Measurements from ENCODE around the gene ZBED6.

Gene ZBED6

GRCh38 chr1:203776636-203777035, 18.8 kb upstream of the ZBED6 start:
- no peak overlapping the region for H4K8ac ChIP-seq (ENCODE audit: low read depth, low read length)
- H3K79me1 ChIP-seq (ENCODE audit: low read length): no peaks in the 10 kb centered on the region
- H3K9me3 ChIP-seq (ENCODE audit: insufficient read depth, low read depth, low read length): no peaks in the 10 kb centered on the region
- H3K27ac ChIP-seq (ENCODE audit: low read depth, low read length): no peak overlapping the region
- H3K14ac ChIP-seq (ENCODE audit: low read length): no peak overlapping the region
- no peaks in the 10 kb centered on the region for H3K79me2 ChIP-seq (ENCODE audit: control insufficient read depth, insufficient read depth, low read length, poor library complexity)
- H2AK5ac ChIP-seq (ENCODE audit: low read length): no peak overlapping the region
- no peak overlapping the region for H2BK5ac ChIP-seq (ENCODE audit: low read depth, low read length, poor library complexity)
- H3K4me3 ChIP-seq (ENCODE audit: low read depth, low read length): no peak overlapping the region
- no peaks in the 10 kb centered on the region for H3K36me3 ChIP-seq (ENCODE audit: control insufficient read depth in 1 of 2, insufficient read depth in 2 of 2, low read length in 2 of 2)
- peaks cover 0 to under 1% of the 10 kb centered on the region in 2 experiments for H3K4me1 ChIP-seq (ENCODE audit: control insufficient read depth in 1 of 2, insufficient read depth in 2 of 2, low read length in 2 of 2)
- no peak overlapping the region for H3K23ac ChIP-seq (ENCODE audit: low read length)
- no peak overlapping the region for H3K4me2 ChIP-seq (ENCODE audit: low read length)
- no peak overlapping the region for H3K4ac ChIP-seq (ENCODE audit: low read depth, low read length)
- no peak overlapping the region for H3K18ac ChIP-seq (ENCODE audit: low read length)
- H2BK120ac ChIP-seq (ENCODE audit: insufficient read depth, low read length, poor library complexity): no peak overlapping the region
- no peak overlapping the region for H2AFZ ChIP-seq (ENCODE audit: insufficient read depth, low read length, poor library complexity)
- H3K27me3 ChIP-seq (ENCODE audit: insufficient read depth, low read length): no peaks in the 10 kb centered on the region
- DNase-seq: no peak
- H2BK12ac ChIP-seq (ENCODE audit: low read length): no peak overlapping the region
- H4K12ac ChIP-seq (ENCODE audit: low read depth, low read length): no peak overlapping the region
- WGBS (ENCODE audit: extremely low coverage, insufficient coverage, insufficient read length): no CpG with 5 or more reads among the region's 4 CpGs
- H4K91ac ChIP-seq (ENCODE audit: low read depth, low read length): no peak overlapping the region
- H3K9ac ChIP-seq (ENCODE audit: low read length): no peak overlapping the region

GRCh38 chr1:203777596-203777995, 17.8 kb upstream of the ZBED6 start:
- H3K4me3 ChIP-seq (ENCODE audit: low read depth, low read length): no peak overlapping the region
- H2AFZ ChIP-seq (ENCODE audit: insufficient read depth, low read length, poor library complexity): no peak overlapping the region
- no peak overlapping the region for H2BK5ac ChIP-seq (ENCODE audit: low read depth, low read length, poor library complexity)
- H3K79me2 ChIP-seq (ENCODE audit: control insufficient read depth, insufficient read depth, low read length, poor library complexity): no peaks in the 10 kb centered on the region
- no peaks in the 10 kb centered on the region for H3K79me1 ChIP-seq (ENCODE audit: low read length)
- no peak overlapping the region for H4K8ac ChIP-seq (ENCODE audit: low read depth, low read length)
- H3K9ac ChIP-seq (ENCODE audit: low read length): no peak overlapping the region
- H4K12ac ChIP-seq (ENCODE audit: low read depth, low read length): no peak overlapping the region
- H3K4ac ChIP-seq (ENCODE audit: low read depth, low read length): no peak overlapping the region
- H3K18ac ChIP-seq (ENCODE audit: low read length): no peak overlapping the region
- H4K91ac ChIP-seq (ENCODE audit: low read depth, low read length): no peak overlapping the region
- H3K27me3 ChIP-seq (ENCODE audit: insufficient read depth, low read length): no peaks in the 10 kb centered on the region
- no CpG with 5 or more reads among the region's 3 CpGs for WGBS (ENCODE audit: extremely low coverage, insufficient coverage, insufficient read length)
- H3K36me3 ChIP-seq (ENCODE audit: control insufficient read depth in 1 of 2, insufficient read depth in 2 of 2, low read length in 2 of 2): no peaks in the 10 kb centered on the region
- no peak overlapping the region for H2AK5ac ChIP-seq (ENCODE audit: low read length)
- H3K4me1 ChIP-seq (ENCODE audit: control insufficient read depth in 1 of 2, insufficient read depth in 2 of 2, low read length in 2 of 2): peaks cover 2 to 3% of the 10 kb centered on the region in 2 experiments
- H3K9me3 ChIP-seq (ENCODE audit: insufficient read depth, low read depth, low read length): no peaks in the 10 kb centered on the region
- H3K27ac ChIP-seq (ENCODE audit: low read depth, low read length): no peak overlapping the region
- H2BK12ac ChIP-seq (ENCODE audit: low read length): no peak overlapping the region
- DNase-seq: peak in 1 of 2 donors; percentile 82
- H3K14ac ChIP-seq (ENCODE audit: low read length): no peak overlapping the region
- no peak overlapping the region for H3K23ac ChIP-seq (ENCODE audit: low read length)
- H2BK120ac ChIP-seq (ENCODE audit: insufficient read depth, low read length, poor library complexity): no peak overlapping the region
- no peak overlapping the region for H3K4me2 ChIP-seq (ENCODE audit: low read length)

GRCh38 chr1:203778146-203778545, 17.3 kb upstream of the ZBED6 start:
- H3K36me3 ChIP-seq (ENCODE audit: control insufficient read depth in 1 of 2, insufficient read depth in 2 of 2, low read length in 2 of 2): no peaks in the 10 kb centered on the region
- H3K4me2 ChIP-seq (ENCODE audit: low read length): no peak overlapping the region
- no peak overlapping the region for H2BK12ac ChIP-seq (ENCODE audit: low read length)
- no peaks in the 10 kb centered on the region for H3K79me1 ChIP-seq (ENCODE audit: low read length)
- H2BK5ac ChIP-seq (ENCODE audit: low read depth, low read length, poor library complexity): no peak overlapping the region
- no peaks in the 10 kb centered on the region for H3K27me3 ChIP-seq (ENCODE audit: insufficient read depth, low read length)
- no peak overlapping the region for H3K9ac ChIP-seq (ENCODE audit: low read length)
- peaks cover 2 to 3% of the 10 kb centered on the region in 2 experiments for H3K4me1 ChIP-seq (ENCODE audit: control insufficient read depth in 1 of 2, insufficient read depth in 2 of 2, low read length in 2 of 2)
- no CpG with 5 or more reads among the region's 3 CpGs for WGBS (ENCODE audit: extremely low coverage, insufficient coverage, insufficient read length)
- no peak overlapping the region for H3K18ac ChIP-seq (ENCODE audit: low read length)
- H2AFZ ChIP-seq (ENCODE audit: insufficient read depth, low read length, poor library complexity): no peak overlapping the region
- no peak overlapping the region for H3K4me3 ChIP-seq (ENCODE audit: low read depth, low read length)
- no peak overlapping the region for H3K27ac ChIP-seq (ENCODE audit: low read depth, low read length)
- no peak overlapping the region for H4K8ac ChIP-seq (ENCODE audit: low read depth, low read length)
- no peak for DNase-seq
- no peak overlapping the region for H4K12ac ChIP-seq (ENCODE audit: low read depth, low read length)
- no peaks in the 10 kb centered on the region for H3K79me2 ChIP-seq (ENCODE audit: control insufficient read depth, insufficient read depth, low read length, poor library complexity)
- H3K23ac ChIP-seq (ENCODE audit: low read length): no peak overlapping the region
- no peak overlapping the region for H2AK5ac ChIP-seq (ENCODE audit: low read length)
- no peak overlapping the region for H3K14ac ChIP-seq (ENCODE audit: low read length)
- no peak overlapping the region for H2BK120ac ChIP-seq (ENCODE audit: insufficient read depth, low read length, poor library complexity)
- no peak overlapping the region for H3K4ac ChIP-seq (ENCODE audit: low read depth, low read length)
- H4K91ac ChIP-seq (ENCODE audit: low read depth, low read length): no peak overlapping the region
- no peaks in the 10 kb centered on the region for H3K9me3 ChIP-seq (ENCODE audit: insufficient read depth, low read depth, low read length)

- H3K4me1 ChIP-seq (ENCODE audit: control insufficient read depth in 1 of 2, insufficient read depth in 2 of 2, low read length in 2 of 2): peaks cover 2 to 3% of the 10 kb centered on the region in 2 experiments
- H3K23ac ChIP-seq (ENCODE audit: low read length): no peak overlapping the region
- no peak overlapping the region for H3K9ac ChIP-seq (ENCODE audit: low read length)
- H3K14ac ChIP-seq (ENCODE audit: low read length): no peak overlapping the region
- no peaks in the 10 kb centered on the region for H3K27me3 ChIP-seq (ENCODE audit: insufficient read depth, low read length)
- H4K8ac ChIP-seq (ENCODE audit: low read depth, low read length): no peak overlapping the region
- H3K4me3 ChIP-seq (ENCODE audit: low read depth, low read length): no peak overlapping the region
- H2AFZ ChIP-seq (ENCODE audit: insufficient read depth, low read length, poor library complexity): no peak overlapping the region
- no peaks in the 10 kb centered on the region for H3K9me3 ChIP-seq (ENCODE audit: insufficient read depth, low read depth, low read length)
- no peaks in the 10 kb centered on the region for H3K79me1 ChIP-seq (ENCODE audit: low read length)
- no peak overlapping the region for H3K4me2 ChIP-seq (ENCODE audit: low read length)
- no peak overlapping the region for H3K4ac ChIP-seq (ENCODE audit: low read depth, low read length)
- no CpG with 5 or more reads among the region's 4 CpGs for WGBS (ENCODE audit: extremely low coverage, insufficient coverage, insufficient read length)
- no peak overlapping the region for H3K27ac ChIP-seq (ENCODE audit: low read depth, low read length)
- no peak overlapping the region for H4K12ac ChIP-seq (ENCODE audit: low read depth, low read length)
- no peaks in the 10 kb centered on the region for H3K79me2 ChIP-seq (ENCODE audit: control insufficient read depth, insufficient read depth, low read length, poor library complexity)
- DNase-seq: peak in 1 of 2 donors; percentile 68
- no peak overlapping the region for H2BK120ac ChIP-seq (ENCODE audit: insufficient read depth, low read length, poor library complexity)
- no peak overlapping the region for H2BK5ac ChIP-seq (ENCODE audit: low read depth, low read length, poor library complexity)
- H2BK12ac ChIP-seq (ENCODE audit: low read length): no peak overlapping the region
- no peak overlapping the region for H2AK5ac ChIP-seq (ENCODE audit: low read length)
- H4K91ac ChIP-seq (ENCODE audit: low read depth, low read length): no peak overlapping the region
- H3K36me3 ChIP-seq (ENCODE audit: control insufficient read depth in 1 of 2, insufficient read depth in 2 of 2, low read length in 2 of 2): no peaks in the 10 kb centered on the region
- H3K18ac ChIP-seq (ENCODE audit: low read length): no peak overlapping the region
These were observed 16.6 kb upstream of the ZBED6 start for GRCh38 chr1:203778789-203779188.
